ENCODE results near the gene WLS.
"Not testable (repeated sequence)": the region's sequence is repeated elsewhere in the genome, so short reads cannot be mapped to it uniquely, and the experiment has no call there.

The WLS gene

GRCh38 chr1:68162761-68163160, 69.6 kb downstream of the WLS start:
- no peak for DNase-seq

- DNase-seq, result not testable (repeated sequence)
These were observed 70.7 kb downstream of the WLS start for GRCh38 chr1:68161672-68162071.

GRCh38 chr1:68160935-68161334, 71.4 kb downstream of the WLS start:
- DNase-seq, result not testable (repeated sequence)

- DNase-seq, result no peak
These were observed 72.3 kb downstream of the WLS start for GRCh38 chr1:68160021-68160420.

GRCh38 chr1:68158837-68159236, 73.5 kb downstream of the WLS start:
- no peak for DNase-seq

- DNase-seq, result no peak
These were observed 74.9 kb downstream of the WLS start for GRCh38 chr1:68157416-68157815.

GRCh38 chr1:68151690-68152089, 80.6 kb downstream of the WLS start:
- no peak for DNase-seq

- DNase-seq, result no peak
These were observed 82.4 kb downstream of the WLS start for GRCh38 chr1:68149907-68150306.

- no peak for DNase-seq
These were observed 83.1 kb downstream of the WLS start for GRCh38 chr1:68149110-68149798.

GRCh38 chr1:68148631-68149030, 83.7 kb downstream of the WLS start:
- no peak for DNase-seq

GRCh38 chr1:68147534-68148171, 84.7 kb downstream of the WLS start:
- no peak for DNase-seq

- no peak for DNase-seq
These were observed 86.8 kb downstream of the WLS start for GRCh38 chr1:68145418-68146126.

GRCh38 chr1:68144856-68145255, 87.5 kb downstream of the WLS start:
- no peak for DNase-seq

- DNase-seq, result no peak
These were observed 88.7 kb downstream of the WLS start for GRCh38 chr1:68143633-68144032.

- no peak for DNase-seq
These were observed 89.9 kb downstream of the WLS start for GRCh38 chr1:68142461-68142860.

GRCh38 chr1:68142036-68142435, 90.3 kb downstream of the WLS start:
- no peak for DNase-seq

GRCh38 chr1:68141071-68142021, 91.0 kb downstream of the WLS start:
- no peak for DNase-seq

- no peak for DNase-seq
These were observed 91.8 kb downstream of the WLS start for GRCh38 chr1:68140536-68140935.

GRCh38 chr1:68136187-68136586, 96.1 kb downstream of the WLS start:
- no peak for DNase-seq

- no peak for DNase-seq
These were observed 99.7 kb downstream of the WLS start for GRCh38 chr1:68132426-68133130.

- DNase-seq, result no peak
These were observed 101.1 kb downstream of the WLS start for GRCh38 chr1:68131261-68131660.

- no peak for DNase-seq
These were observed 102.6 kb downstream of the WLS start for GRCh38 chr1:68129536-68130250.

All from GF-D8 (cell line).